GM21717 (cell line): ENCODE results near the gene GUCY1B1.
"Not testable (repeated sequence)": the region's sequence is repeated elsewhere in the genome, so short reads cannot be mapped to it uniquely, and the experiment has no call there.

Experiments used
- ATAC-seq: cut with Tn5 transposase; IDR thresholded peaks from one replicate; pipeline ENCODE4 v1.9.1; 2021; ENCODE audit warnings: mild to moderate bottlenecking, moderate library complexity; ENCODE audit not compliant: unreplicated experiment

GUCY1B1 gene

DNA sequence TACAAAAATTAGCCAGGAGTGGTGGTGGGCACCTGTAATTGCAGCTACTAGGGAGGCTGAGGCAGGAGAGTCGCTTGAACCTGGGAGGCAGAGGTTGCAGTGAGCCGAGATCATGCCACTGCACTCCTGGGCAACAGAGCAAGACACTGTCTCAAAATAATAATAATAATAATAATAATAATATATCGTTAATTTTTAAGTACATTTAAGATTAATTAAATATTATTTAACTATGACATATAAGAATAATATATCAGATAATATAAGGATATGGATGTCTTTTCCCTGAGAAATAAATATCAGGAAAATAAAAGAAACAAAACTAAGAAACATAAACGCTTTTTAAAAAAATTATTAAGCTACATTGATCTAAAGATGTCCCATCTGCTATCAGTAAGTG lies 38.8 kb downstream of the GUCY1B1 start:
- ATAC-seq = not testable (repeated sequence)

- ATAC-seq = no peak
Measured at GRCh38 chr4:155799116-155799793, 40.4 kb downstream of the GUCY1B1 start.

GRCh38 chr4:155799794-155800123 lies 40.9 kb downstream of the GUCY1B1 start:
- ATAC-seq = no peak

- ATAC-seq = no peak
Measured at GRCh38 chr4:155800685-155801343, 42.0 kb downstream of the GUCY1B1 start.

GRCh38 chr4:155802190-155802959 lies 43.6 kb downstream of the GUCY1B1 start:
- no peak for ATAC-seq

DNA sequence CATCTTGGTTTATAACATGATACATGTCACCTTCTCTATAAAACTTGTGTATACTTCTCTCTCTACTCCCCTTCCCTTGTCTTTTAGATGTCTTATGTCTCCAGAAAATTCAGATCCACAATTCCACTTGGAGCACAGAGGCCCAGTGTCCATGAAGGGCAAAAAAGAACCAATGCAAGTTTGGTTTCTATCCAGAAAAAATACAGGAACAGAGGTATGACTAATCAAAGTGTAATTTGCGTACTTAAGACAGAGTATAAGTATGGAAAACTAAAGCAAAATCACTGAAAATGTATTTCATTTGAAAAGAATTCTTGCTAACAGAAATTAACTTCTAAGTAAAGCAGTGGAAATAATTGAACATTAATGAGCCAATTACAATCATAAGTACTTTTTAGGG lies 46.2 kb downstream of the GUCY1B1 start:
- no peak for ATAC-seq

- no peak for ATAC-seq
Measured at GRCh38 chr4:155807021-155807420, 48.2 kb downstream of the GUCY1B1 start.

- peak; percentile 97 for ATAC-seq
Measured at GRCh38 chr4:155809835-155810234, 51.0 kb downstream of the GUCY1B1 start.

GRCh38 chr4:155811083-155811482 lies 52.3 kb downstream of the GUCY1B1 start:
- no peak for ATAC-seq

DNA sequence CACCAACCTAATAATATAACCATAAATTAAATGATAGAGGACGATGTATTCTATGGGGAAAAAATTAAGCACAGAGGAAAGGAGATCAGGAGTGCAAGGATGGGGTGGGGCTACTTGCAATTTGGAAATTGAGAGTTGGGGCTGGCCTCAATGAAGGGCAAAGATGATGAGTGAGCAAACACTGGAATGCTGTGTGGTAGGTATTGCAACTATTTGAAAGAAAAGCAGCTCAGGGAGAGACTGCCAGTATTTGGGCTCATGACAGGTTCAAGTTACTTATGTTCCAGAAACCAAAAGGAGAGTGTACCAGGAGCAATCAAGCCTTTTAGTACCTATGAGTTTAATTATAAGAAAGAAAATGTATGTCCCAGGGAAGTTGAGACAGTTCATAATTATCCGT lies 59.8 kb downstream of the GUCY1B1 start:
- no peak for ATAC-seq

DNA sequence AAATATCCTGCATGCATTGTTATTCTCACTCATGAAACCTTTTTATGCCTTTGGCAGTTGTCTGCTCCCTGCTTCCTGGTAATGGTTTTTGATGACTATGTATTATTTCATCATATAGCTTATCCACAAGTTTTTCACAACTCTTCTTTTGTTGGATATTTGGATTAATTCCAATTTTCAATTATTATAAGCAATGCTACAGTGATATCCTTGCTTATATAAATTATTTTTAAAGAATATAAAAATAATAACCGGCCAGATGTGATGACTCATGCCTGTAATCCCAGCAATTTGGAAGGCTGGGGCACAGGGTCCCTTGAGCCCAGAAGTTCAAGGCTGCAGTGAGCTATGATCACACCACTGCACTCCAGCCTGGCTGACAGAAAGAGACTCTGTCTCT lies 60.2 kb downstream of the GUCY1B1 start:
- ATAC-seq = no peak

- no peak for ATAC-seq
Measured at GRCh38 chr4:155820887-155821518, 62.2 kb downstream of the GUCY1B1 start.

DNA sequence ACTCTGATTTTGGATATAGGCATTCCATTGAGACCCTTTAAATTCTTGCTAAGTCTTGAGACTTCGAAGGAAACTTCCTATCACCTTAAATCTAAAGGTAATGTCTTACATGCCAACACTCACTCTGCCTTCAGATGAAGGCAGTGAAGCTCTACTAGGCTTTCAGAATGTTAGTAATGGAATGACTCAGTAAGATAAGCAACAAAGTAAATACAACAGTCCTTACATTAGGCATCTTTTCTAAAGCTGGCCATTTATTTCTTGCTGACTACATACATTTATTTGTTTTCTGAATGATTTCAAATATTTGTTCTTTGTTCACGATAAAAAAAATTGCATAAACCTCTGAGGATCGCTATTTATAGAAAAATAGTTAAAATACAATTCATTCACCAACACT lies 63.8 kb downstream of the GUCY1B1 start:
- ATAC-seq = peak; percentile 55

GRCh38 chr4:155828628-155829027 lies 69.8 kb downstream of the GUCY1B1 start:
- ATAC-seq = no peak

- no peak for ATAC-seq
Measured at GRCh38 chr4:155832664-155833063, 73.8 kb downstream of the GUCY1B1 start.

- no peak for ATAC-seq
Measured at GRCh38 chr4:155837203-155837796, 78.5 kb downstream of the GUCY1B1 start.

GRCh38 chr4:155842080-155842479 lies 83.3 kb downstream of the GUCY1B1 start:
- no peak for ATAC-seq

DNA sequence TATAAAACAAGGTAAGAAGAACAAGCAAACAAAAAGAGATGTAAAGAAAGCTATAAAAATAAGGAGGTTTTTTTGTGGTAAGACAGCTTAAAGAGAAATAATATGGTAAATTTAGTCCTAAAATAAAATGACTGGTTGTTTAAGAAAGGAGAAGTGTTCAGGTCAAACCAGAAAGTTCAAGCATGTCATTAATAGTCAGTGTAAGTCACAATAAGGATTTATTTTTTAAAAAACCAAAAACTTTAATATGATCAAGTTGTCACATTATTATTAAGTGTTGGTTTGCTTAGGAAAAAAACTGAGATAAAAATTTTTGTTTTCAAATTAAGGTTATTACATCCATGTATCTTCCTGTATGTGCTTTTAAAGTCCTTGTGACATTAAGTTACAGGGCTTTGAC lies 88.1 kb downstream of the GUCY1B1 start:
- no peak for ATAC-seq

DNA sequence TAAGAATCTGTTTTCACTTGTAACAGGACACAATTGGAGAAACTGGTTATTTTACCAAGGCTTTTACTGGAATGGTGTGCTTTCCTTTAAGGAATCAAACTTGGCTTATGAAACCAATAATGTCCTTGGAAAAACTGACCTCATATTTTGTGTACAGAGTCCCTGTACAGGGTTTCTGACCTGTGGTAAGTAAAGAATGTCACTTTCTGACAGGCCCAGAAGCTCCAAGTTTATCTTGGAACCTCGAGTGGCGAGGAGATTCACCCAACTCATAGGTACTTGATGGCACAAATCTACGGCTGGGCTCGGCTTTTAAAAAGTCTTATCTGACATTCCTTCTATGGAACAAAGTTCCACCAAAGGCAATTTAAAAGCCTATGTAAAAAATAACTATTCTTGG lies 90.2 kb downstream of the GUCY1B1 start:
- ATAC-seq = no peak

DNA sequence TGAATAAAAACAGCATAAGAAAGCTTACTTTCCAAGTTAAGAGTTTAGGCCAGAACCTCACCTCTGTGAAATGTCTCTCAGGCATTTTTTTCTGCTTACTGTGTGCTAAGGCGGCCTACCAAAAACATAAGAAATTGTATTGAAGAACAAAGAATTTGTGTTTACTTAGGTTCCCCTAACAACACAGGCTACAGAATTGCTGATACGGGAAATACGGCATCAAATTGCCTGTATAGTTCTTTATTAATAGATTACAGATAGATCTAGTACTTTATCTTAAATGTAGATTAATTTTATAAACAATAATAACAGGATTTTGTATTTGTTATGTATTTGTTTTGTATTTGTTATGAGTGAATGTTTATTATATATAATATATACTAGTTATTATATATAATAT lies 94.4 kb downstream of the GUCY1B1 start:
- ATAC-seq = no peak

DNA sequence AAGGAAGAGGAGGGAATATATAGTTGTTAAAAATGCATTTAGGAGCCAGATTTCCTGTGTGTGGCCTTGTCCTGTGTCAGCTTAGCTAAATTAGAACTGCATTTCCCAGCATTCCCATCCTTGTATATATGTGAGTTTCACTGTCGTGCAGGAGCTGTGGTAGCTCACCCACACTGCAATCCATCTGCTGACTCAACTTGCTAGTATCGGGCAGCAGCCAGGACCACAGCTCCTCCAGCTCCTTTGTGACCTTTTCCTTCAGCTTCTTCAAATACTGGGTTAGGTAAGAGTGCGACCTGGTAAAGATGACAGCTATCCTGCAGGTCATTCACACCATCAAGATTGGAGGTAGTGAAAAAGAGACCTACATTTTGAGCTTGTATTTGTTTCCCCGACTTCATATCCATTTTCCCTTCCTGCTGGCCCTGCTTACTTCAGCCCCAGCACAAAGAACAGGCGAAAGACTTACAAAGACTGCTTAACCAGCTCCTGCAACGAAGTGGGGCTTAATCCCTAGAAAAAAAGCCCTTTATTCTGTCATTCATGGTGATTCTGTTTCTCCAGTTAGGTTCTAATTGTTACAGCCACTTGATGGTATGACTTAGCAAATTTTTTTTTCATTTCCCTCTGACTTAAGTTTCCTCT lies 95.9 kb downstream of the GUCY1B1 start:
- no peak for ATAC-seq
